PFSK-1 (cell line): Measurements from ENCODE around the gene SPATA3.

ENCODE experiments used
- FOXP2 ChIP-seq: optimal IDR thresholded peaks from 2 replicates; pipeline ENCODE3; 2011; ENCODE audit warnings: borderline replicate concordance, control low read depth, inconsistent platforms; ENCODE audit not compliant: insufficient read depth; ENCODE audit errors: extremely low read length, extremely low read depth
- POLR2AphosphoS5 ChIP-seq: IDR thresholded peaks from 2 replicates; pipeline ENCODE4 v1.6.1; 2012; ENCODE audit warnings: low read depth, mild to moderate bottlenecking, control low read depth, low read length, moderate library complexity
- SIN3A ChIP-seq: IDR thresholded peaks from 2 replicates; pipeline ENCODE4 v1.6.1; 2012; ENCODE audit warnings: mild to moderate bottlenecking, low read length, moderate library complexity, borderline replicate concordance; ENCODE audit not compliant: insufficient read depth
- TAF1 ChIP-seq: IDR thresholded peaks from 2 replicates; pipeline ENCODE4 v1.6.1; 2012; ENCODE audit warnings: low read length, control low read depth, borderline replicate concordance; ENCODE audit not compliant: insufficient read depth
- TF ChIP-seq, protein P1 (sequence below), 2 experiments: IDR thresholded peaks; 2 replicates each; pipeline versions ENCODE4 v1.6.1 to v1.8.0; 2011 to 2012; ENCODE audit warnings: low read depth in 2 of 2, low read length in 2 of 2, control low read depth in 1 of 2, inconsistent platforms in 1 of 2, mild to moderate bottlenecking in 1 of 2, moderate library complexity in 1 of 2; ENCODE audit not compliant: insufficient read depth in 1 of 2

The SPATA3 gene

DNA sequence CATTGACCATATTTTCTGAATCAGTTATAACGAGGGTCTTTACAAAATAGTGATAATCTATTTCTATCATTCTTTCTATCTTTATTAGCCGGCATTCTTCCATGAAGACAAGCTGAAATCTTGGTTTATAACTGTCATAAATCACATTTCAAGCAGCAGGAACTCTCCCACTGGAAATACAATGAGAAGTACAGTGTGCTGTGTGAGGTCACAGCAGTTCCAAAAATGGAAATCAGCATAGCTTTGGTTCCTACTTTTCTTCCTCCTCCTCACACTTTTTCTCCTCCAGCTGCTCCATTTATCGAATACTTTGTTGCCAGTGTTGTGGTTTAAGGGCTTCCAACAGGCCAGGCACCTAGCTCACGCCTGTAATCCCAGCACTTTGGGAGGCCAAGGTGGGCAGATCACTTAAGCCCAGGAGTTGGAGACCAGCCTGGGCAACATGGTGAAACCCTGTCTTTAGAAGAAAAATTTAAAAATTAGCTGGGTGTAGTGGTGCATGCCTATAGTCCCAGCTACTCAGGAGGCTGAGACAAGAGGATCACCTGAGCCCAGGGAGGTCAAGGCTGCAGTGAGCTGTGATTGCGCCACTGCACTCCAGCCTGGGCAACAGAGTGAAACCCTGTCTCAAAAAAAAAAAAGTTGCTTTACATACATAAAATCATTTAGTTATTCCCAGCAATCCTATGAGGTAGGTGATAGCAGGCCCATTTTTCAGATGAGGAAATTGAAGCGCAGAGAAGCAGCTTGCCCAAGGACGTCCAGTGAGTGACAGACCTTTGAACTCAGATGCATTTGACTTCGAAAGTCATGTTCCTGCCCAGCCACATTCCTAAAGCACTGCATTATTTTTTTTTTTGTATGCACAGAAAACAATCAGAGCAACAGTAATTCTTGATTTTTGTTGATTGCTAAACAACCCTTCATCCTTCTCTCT lies 36.8 kb upstream of the SPATA3 start:
- TF ChIP-seq, protein P1, sequence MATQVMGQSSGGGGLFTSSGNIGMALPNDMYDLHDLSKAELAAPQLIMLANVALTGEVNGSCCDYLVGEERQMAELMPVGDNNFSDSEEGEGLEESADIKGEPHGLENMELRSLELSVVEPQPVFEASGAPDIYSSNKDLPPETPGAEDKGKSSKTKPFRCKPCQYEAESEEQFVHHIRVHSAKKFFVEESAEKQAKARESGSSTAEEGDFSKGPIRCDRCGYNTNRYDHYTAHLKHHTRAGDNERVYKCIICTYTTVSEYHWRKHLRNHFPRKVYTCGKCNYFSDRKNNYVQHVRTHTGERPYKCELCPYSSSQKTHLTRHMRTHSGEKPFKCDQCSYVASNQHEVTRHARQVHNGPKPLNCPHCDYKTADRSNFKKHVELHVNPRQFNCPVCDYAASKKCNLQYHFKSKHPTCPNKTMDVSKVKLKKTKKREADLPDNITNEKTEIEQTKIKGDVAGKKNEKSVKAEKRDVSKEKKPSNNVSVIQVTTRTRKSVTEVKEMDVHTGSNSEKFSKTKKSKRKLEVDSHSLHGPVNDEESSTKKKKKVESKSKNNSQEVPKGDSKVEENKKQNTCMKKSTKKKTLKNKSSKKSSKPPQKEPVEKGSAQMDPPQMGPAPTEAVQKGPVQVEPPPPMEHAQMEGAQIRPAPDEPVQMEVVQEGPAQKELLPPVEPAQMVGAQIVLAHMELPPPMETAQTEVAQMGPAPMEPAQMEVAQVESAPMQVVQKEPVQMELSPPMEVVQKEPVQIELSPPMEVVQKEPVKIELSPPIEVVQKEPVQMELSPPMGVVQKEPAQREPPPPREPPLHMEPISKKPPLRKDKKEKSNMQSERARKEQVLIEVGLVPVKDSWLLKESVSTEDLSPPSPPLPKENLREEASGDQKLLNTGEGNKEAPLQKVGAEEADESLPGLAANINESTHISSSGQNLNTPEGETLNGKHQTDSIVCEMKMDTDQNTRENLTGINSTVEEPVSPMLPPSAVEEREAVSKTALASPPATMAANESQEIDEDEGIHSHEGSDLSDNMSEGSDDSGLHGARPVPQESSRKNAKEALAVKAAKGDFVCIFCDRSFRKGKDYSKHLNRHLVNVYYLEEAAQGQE (IDR thresholded peaks at IDR 0.05; ENCODE audit: insufficient read depth in 1 of 2, low read depth in 2 of 2, low read length in 2 of 2), result no peak
- no peak for TF ChIP-seq FOXP2
- no peak for TF ChIP-seq POLR2AphosphoS5
- TF ChIP-seq SIN3A, result no peak
- no peak for TF ChIP-seq TAF1

DNA sequence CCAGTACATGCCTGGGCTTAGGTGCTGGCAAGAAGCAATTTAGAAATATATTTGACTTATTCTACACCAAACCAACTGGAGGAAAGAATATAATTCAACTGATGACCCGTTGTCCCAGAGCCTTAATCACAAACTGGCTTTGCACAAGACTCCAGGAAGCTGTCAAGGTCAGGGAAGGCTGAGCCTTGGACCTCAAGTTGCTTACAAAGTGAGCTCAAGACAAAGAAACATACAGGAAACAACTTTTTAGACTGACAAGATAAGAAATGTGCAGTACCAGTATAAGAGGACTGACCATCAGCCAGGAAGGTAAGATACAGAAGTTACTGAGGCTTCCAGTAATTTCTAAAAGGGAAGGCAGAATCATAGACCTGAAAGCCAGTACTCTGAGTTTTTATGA lies 35.9 kb upstream of the SPATA3 start:
- TF ChIP-seq SIN3A, result no peak
- TF ChIP-seq, protein P1 (IDR thresholded peaks at IDR 0.05; ENCODE audit: insufficient read depth in 1 of 2, low read depth in 2 of 2, low read length in 2 of 2), result no peak
- TF ChIP-seq FOXP2, result no peak
- no peak for TF ChIP-seq POLR2AphosphoS5

DNA sequence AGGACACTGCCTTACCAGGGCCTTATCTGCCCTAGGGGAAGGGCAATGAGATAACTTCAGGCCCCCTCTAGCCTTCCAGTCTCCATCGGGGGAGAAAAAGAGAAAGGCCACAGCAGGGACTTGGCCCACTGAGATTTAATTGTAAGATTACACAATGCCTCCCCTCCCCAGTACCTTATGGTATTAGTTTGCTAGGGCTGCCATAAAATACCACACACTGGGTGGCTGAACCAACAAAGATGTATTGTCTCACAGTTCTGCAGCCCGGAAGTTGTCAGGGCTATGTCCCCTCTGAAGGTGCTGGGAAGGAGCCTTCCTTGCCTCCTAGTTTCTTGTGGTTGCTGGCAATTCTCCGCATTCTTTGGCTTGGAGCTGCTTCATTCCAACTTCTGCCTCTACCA lies 34.8 kb upstream of the SPATA3 start:
- TF ChIP-seq, protein P1 (IDR thresholded peaks at IDR 0.05; ENCODE audit: insufficient read depth in 1 of 2, low read depth in 2 of 2, low read length in 2 of 2), result no peak
- TF ChIP-seq POLR2AphosphoS5, result no peak
- TF ChIP-seq SIN3A, result no peak
- TF ChIP-seq TAF1, result no peak
- no peak for TF ChIP-seq FOXP2

- TF ChIP-seq POLR2AphosphoS5 (no peak), SIN3A (no peak), FOXP2 (no peak), TAF1 (no peak)
- TF ChIP-seq, protein P1 (IDR thresholded peaks at IDR 0.05; ENCODE audit: insufficient read depth in 1 of 2, low read depth in 2 of 2, low read length in 2 of 2), result no peak
Observed at GRCh38 chr2:230964136-230964730, 31.7 kb upstream of the SPATA3 start.
